HG03097 (cell line): Measurements from ENCODE around the gene GNAI2.

Experiments used
- ATAC-seq: cut with Tn5 transposase; IDR thresholded peaks from one replicate; pipeline ENCODE4 v1.9.1; 2021; ENCODE audit not compliant: unreplicated experiment, low FRiP score

The GNAI2 gene

GRCh38 chr3:50293079-50293801, 57.2 kb downstream of the GNAI2 start:
- no peak for ATAC-seq

- ATAC-seq: no peak
Measured at GRCh38 chr3:50294089-50294488, 58.1 kb downstream of the GNAI2 start.

- ATAC-seq: no peak
Measured at GRCh38 chr3:50294492-50295403, 58.7 kb downstream of the GNAI2 start.

- no peak for ATAC-seq
Measured at GRCh38 chr3:50295553-50296431, 59.8 kb downstream of the GNAI2 start.

- no peak for ATAC-seq
Measured at GRCh38 chr3:50296721-50297383, 60.8 kb downstream of the GNAI2 start.

GRCh38 chr3:50297384-50297775, 61.4 kb downstream of the GNAI2 start:
- ATAC-seq: no peak

GRCh38 chr3:50297896-50298725, 62.1 kb downstream of the GNAI2 start:
- ATAC-seq: no peak

GRCh38 chr3:50298836-50299637, 63.0 kb downstream of the GNAI2 start, which contains the start of the genes HYAL3 and NAA80:
TSS of gene HYAL3 (minus strand) at chr3:50299405. CDS start at chr3:50295602, 3,803 bp downstream.
TSS of gene NAA80 (minus strand) at chr3:50299405. CDS start at chr3:50297463, 1,942 bp downstream.
- peak; percentile 78 for ATAC-seq

- ATAC-seq: no peak
Measured at GRCh38 chr3:50299638-50299928, 63.6 kb downstream of the GNAI2 start.

- no peak for ATAC-seq
Measured at GRCh38 chr3:50299929-50300680, 64.1 kb downstream of the GNAI2 start.

GRCh38 chr3:50300681-50301254, 64.8 kb downstream of the GNAI2 start:
- ATAC-seq: no peak

GRCh38 chr3:50302095-50303012, 66.3 kb downstream of the GNAI2 start:
- no peak for ATAC-seq

- ATAC-seq: no peak
Measured at GRCh38 chr3:50303013-50303815, 67.2 kb downstream of the GNAI2 start, which contains the start of gene HYAL1. TSS of gene HYAL1 (minus strand) at chr3:50303574. CDS start at chr3:50302956, 618 bp downstream.

- no peak for ATAC-seq
Measured at GRCh38 chr3:50304601-50305000, 68.6 kb downstream of the GNAI2 start.
